Fibroblast of skin of left quadriceps (primary cell): ENCODE data around the gene ARID1B.
"Not testable (repeated sequence)": the region's sequence is repeated elsewhere in the genome, so short reads cannot be mapped to it uniquely, and the experiment has no call there.

Source experiments
- DNase-seq, 2 experiments: peaks; one replicate each; pipeline ENCODE4 v3.0.0-alpha.2; 2013; ENCODE audit warnings: low read depth in 2 of 2

ARID1B gene

DNA sequence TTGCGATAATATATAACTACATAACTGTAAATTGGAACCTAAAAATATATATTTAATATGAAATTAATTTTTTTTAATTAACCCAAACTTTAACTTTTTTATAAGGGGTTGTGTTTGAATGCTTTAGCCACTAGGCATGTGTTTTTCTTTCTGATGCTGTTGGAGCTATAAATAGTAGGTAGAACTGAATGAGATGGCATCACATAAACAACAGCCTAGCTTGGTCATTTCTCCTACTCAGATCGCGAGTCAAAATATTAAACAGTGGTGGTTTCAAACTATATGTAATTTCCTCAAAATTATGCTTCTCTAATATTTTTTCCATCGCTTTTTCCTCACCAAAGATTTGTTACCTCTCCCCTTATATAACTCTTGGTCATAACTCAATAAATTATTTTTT lies 243.2 kb downstream of the ARID1B start:
- DNase-seq, result no peak

DNA sequence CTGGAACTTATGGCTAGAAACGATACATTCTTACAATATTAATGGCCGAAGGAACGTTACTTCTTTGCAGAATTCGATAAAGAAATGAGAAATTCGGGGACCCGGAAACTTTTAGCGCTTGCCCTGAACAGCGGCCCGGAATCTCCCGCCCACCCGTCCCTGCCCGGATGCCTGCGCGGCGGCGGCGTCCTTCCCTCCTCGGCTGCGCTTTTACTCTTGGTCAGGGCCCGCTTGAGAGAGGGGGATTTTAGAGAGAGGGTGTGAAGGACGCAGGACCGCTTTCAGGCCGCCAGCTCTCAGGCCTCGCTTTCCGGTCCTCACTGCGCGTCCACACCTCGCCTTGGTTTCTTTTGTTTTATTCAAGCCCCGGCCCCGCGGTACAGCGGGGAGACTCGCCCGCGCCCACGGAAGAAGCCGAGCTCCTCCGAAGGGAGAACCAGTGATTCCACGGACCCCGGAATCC lies 243.7 kb downstream of the ARID1B start:
- DNase-seq, result no peak

DNA sequence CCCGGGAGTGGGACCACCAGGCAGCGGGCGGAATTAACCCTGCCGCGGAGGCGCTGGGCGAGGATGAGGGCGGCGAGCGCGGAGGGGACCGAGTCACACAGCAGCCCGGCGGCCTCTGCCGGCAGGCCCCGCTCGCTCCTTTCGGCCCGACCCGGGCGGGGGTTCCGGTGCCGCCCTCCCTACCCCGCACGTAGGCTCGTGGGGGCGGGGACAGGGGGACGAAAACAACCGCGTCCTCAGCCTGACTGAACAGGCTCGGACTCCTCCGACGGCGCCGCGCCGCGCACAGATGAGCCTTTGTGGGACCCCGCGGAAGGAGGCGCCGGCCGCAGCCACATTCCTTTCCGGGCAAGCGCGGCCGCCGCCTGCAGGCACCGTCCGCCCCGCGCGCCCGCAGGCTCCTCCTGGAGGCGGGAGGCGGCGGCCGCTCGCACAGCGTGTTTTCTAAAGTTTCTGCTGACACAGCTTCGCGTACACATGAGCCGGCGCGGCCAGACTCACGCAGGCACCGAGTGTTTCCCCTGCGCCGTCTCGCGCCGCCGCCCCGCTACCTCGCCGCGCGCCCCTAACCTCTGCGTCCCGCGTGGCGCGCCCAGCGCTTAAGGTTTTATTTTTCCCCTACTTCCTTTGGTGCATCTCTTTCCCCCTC lies 244.3 kb downstream of the ARID1B start:
- peak; percentile 79 to 84 for DNase-seq

DNA sequence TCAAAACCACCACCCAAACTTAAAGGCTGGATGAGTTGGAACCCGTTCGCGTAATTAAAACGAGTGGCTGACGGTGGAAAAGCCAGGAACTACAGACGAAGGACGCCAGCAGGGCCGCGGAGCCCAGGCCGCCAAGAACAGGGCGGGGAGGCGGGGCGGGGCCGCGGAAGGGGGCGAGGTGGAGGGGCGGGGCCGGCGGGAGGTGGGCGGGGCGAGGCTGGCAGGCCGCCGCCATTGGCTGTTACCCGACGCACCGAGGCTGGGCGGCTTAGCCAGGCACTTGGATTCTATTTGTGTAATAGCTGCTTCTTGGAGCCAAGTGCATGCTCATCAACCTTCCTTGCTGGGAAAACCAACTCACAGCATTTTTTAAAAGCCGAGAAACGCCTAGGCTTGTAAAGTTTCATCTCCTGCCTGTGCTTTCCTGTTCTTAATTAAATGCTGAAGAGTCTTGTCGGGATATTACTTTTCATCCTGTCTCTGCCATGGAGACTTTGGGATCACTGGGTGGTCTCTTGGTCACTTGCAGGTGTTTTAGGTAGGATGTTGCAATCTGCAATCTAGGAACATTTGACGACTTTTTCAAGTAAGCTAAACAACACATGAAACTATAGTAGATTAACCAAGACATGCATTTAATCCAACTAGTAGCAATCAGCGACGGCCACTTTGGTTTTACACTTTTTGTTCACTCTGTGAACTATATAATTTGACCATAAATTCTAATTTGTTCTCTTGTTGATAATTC lies 245.0 kb downstream of the ARID1B start:
- DNase-seq, result peak; percentile 84 to 86

DNA sequence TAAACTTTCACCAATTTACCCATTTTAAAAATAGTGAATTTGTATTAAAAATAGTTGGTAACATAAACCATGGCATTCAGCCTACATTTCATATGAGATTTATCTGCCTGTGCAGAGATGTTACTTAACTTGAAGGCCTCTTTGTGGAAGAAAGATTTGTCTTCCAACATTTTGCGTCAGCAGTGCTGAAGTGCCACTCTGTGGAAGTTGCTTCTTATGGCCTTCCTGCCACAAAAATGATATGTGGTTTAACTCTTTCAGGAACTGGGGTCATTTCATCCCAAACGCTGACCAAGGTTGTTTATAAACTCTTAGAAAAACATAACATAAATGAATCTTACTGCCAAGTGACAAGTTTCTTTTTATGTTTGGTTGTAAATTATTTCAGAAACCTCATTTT lies 246.8 kb downstream of the ARID1B start:
- DNase-seq, result no peak

DNA sequence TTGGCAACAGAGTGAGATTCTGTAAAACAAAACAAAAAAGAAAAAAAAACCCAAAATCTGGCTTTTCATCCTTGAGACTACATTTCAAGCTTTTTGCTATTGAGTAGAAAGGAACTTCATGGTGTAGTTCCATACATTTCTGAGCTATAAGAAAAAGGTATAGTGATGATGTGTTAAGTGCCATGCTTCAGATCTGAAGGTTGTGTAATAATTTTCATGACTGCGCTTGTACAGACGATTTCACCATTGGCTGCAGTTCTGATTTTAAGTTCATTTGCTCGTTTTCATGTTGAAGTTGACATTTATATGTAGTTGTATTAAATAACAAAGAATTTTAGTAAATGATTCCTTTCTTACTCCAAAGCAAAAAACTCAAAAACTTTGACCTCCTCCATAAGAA lies 247.6 kb downstream of the ARID1B start:
- DNase-seq, result no peak

DNA sequence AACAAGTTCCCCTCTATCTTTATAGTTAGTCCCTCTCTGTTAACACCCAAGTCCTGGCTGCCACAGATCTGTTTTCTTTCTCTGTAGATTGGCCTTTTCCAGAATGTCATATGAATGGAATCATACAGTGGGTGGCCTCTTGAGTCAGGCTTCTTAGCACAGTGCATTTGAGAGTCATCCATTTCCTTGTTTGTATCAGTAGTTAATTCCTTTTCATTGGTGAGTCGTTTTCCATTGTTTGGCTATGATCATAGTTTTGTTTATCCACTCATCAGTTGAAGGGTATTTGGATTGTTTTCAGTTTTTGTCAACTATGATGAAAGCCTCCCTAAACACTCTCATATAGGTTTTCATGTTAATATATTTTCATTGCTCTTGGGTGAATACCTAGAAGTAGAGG lies 248.3 kb downstream of the ARID1B start:
- DNase-seq, result no peak

DNA sequence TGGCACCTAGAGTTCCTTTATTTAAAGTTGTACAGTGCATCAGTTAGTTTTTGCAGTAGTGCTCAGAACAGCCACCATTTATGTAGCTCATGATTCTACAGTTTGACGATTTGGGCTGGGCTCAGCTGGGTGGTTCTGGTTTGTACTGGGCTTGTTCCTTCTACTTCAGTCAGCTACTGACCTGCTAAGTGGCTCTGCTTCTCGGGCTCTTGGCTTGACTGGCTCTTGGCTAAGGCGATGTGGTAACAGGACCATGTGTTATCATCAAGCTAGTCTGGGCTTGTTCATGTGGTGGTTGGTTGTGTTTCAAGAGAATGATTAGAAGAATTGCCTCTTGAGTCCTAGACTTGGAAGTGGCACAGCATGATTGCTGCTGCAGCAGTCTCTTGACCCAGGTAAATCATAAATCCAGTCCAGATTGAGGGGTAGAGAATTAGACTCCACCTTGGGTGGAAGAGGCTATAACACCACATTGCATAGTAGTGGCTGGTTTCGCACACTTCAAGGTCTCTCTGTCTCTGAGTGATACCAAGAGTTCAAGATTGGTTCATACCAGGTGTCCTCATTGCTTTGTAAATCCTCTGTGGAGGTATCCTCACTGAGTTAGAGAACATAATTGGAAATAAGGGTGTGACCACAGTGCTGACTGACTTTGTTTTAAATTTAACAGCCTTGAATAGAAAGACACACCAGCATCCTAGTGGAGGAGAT lies 253.0 kb downstream of the ARID1B start:
- no peak for DNase-seq

DNA sequence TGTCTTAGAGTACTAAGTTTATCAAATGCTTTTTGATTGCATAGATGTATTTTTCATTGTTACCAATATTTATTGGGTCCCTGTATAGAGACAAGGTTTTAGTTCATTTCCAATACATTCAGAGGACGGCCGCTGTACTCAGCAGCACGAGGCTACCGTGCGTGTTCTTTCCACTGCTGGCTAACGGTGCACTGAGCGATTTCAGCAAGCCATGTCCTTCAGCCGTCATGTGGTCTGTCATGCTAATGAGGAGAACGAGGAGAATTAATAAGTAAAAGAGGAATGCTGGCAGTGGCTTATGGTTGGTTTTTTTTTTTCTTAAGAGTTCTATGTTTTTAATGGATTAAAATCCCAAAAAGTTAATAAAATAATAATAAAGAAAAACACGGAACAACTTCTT lies 253.6 kb downstream of the ARID1B start:
- no peak for DNase-seq

DNA sequence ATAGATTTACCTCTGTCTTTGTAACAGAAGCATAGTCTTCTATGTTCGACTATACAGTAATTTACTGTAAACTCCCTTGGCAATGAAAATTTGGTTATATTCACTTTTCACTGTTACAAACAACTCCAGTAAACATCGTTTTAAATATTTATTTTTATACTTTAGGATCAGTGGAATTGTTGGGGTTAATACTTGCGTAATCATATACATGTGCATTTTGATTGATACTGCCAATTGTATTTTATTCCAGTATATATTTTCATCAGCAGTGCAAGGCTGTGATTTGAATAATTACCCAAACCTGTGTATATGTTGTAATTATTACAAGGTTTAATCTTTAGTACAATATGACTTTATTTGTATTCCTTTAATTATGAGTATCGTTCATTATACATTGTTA lies 255.7 kb downstream of the ARID1B start:
- DNase-seq, result no peak

DNA sequence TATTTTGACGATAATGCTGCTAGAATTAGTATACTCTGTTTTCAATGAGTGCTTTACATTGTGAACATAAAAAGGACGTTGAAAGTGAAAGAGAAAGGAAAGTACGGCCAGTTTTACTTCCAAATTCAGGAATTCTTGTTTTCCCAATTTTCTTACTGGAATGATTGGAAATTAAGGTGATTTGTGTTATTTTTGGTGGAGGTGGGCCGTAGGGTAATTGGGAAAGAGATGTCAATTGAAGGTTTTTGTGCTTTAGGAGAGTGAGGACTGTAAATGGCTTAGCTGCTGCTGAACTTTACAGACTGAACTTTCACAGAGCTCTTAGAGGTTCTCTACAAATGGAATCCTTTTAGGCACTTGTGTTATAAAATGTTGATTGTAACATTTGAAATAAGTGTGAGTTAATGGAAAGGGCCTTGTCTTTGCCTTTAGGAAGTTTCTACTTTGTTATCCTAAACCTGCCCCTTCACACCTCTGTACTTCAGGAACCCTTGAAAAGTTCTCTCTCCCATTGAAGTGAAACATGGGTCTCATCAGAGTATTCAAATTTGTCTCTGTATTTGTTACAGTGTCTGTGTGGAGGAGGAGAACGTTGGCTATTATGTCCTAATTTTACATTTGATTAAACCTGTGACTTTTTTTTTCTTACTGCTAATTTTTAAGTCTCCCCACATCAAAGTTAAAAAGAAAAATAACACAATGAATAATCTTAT lies 256.4 kb downstream of the ARID1B start:
- no peak for DNase-seq

DNA sequence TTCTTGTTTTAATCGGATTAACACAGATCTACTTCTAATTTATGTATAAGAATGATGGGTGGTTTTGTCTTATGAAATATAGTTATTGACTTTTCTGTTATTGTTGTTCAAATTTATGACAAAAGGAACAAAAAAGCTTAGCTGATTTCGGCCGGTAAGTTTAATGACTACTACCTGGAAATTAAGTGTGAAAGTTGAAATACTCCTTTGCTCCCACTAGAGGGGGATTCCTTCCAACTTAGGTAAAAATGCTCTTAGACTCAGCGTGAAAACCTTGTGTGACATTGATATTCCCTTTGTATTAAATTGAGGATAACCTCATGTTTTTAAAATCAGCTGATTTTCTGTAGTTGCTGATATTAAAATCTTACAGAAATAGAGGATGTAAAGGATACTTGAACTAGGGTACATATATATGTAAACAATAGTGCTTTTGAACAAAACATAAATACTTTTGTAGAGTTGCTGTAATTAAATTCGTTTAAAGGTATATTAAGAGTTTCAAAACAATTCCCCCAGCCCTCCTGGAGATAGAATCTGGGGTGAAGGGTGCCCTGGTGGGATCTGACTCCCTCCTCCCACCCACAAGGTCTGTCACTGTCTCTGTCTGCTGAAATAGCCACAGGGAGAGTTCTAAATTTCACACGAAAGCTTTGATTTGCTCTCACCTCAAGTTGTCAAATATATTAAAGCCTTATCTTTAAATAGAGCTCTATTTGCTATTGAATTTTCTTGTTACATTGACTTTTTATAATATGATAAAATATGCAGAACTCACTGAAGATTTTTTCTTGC lies 257.5 kb downstream of the ARID1B start:
- no peak for DNase-seq

DNA sequence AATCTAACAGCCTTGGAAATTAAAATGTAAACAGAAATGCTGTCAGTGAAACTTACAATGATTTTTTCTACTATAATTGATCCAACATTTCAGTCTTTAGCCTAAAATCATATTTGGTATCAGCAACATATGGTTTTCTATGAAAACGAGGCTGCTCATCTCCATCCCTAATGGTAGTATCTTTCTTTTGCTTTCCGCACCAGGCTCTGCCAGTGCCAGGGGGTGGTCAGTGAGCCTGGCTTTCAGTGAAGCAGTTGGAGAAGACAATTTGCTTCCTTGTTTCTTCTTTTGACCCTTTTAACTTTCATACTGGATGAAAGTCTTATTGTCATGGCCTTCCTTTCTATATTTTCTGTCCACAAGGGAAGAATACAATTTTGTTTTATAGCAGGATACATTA lies 258.4 kb downstream of the ARID1B start:
- no peak for DNase-seq

DNA sequence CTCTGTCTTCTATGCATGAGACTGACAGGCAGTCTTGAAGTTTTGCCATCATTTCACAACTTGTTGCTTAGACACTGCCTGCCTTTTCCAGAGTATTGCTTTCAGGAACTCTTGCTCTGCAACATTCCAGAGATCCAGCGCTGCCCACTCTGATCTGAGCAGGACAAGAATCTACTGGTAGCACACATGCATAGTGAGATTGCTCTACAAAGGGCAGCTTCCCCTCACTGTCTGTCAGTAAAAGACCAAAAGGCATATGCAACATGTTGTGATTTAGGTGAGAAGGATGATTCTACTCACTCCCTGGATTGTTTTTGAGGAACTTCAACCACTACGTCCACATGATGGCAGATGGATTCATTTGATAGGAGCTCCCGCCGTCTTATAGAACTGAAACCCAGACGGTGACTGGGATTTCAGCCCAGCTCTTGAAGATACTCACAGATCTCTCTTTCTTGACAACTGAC lies 259.1 kb downstream of the ARID1B start:
- no peak for DNase-seq

DNA sequence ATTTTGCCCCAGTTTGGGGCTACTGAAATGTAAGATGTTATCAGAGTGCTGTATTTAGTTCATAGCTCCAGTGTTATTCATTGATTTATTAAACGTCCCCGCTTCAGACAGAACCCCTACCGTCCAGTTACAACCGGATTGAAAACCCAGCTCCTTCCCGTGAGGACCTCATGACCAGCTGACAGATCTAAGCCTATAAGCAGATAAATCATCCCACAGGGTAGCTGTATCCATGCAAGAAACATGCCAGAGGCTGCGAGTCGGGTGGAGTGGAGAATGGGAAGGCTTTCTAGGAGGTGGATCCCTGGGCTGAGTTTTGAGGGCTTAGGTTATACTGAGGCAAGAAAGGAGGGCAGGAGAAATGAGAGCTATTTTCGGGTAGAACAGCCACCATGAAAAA lies 260.0 kb downstream of the ARID1B start:
- DNase-seq, result no peak

DNA sequence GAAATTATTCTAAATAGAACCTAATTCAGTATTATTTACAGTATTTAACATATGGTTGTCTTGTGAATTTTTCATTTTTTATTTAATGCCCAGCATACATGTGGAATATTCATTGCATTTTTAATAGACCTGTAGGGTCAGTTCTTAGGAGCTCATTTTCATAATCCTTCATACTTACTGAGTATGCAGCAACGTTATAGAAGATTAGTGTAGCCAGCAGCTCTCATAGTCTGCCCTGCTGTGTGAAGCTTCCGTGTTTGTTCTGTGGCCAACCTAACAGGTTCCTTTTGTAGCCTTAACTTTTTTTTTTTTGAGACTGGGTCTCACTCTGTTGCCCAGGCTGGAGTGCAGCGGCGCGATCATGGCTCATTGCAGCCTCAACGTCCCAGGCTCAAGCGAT lies 261.4 kb downstream of the ARID1B start:
- no peak for DNase-seq

DNA sequence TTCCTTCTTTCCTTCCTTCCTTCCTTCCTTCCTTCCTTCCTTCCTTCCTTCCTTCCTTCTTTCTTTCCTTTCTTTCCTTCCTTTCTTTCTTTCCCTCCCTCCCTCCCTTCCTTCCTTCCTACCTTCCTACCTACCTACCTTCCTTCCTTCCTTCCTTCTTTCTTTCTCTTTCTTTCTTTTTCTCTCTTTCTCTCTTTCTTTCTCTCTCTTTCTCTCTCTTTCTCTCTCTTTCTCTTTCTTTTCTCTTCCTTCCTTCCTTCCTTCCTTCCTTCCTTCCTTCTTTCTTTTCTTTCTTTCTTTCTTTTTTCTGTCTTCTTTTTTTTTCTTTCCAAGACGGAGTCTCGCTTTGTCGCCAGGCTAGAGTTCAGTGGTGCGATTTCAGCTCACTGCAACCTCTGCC lies 262.5 kb downstream of the ARID1B start:
- not testable (repeated sequence) for DNase-seq

DNA sequence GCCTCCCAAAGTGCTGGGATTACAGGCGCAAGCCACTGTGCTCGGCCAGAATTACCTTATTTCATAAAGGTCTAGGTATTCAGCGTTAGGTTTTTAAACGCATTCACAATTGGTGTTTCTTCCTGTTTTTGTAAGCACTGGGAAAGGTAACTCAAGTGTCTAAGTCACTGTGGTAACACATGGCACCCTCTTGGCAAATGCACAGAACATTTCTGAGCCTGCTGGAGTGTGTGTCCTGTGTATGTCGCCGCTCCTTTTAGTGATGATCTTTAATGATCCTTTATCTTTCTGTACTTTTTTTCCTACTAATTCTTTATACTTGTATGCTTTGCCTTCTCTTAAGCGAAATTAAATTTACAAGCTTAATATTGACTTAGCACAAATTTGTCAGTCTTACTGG lies 263.0 kb downstream of the ARID1B start:
- no peak for DNase-seq

DNA sequence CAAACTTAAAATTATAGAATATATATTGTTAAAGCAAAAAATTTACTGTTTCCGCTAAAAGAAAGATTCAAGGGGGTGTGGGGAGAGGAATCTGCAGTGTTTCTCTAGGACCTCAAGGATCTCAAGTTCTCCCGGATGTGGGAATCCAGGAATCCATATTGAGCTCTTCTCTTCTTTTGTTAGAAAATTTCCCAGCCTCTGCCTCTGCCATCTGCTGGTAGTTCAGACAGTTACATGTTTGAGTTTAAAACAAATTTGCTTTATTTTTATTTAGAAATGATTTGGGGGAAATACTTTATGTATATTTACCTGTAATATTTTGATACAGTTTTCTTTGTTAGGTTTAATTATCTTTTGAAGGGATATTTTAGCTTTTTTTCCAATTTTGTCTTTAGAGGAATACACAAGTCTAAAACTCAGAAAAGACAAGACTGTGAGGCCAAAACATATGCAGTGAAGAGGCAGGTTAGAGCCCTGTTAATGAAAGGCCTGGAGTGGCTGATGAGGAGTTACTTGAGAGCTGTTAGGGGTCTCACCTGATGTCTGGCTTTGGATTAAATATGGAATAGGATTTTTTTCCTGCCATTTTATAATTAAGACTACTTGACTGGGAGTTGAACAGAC lies 268.8 kb downstream of the ARID1B start:
- peak; percentile 57 to 60 for DNase-seq

DNA sequence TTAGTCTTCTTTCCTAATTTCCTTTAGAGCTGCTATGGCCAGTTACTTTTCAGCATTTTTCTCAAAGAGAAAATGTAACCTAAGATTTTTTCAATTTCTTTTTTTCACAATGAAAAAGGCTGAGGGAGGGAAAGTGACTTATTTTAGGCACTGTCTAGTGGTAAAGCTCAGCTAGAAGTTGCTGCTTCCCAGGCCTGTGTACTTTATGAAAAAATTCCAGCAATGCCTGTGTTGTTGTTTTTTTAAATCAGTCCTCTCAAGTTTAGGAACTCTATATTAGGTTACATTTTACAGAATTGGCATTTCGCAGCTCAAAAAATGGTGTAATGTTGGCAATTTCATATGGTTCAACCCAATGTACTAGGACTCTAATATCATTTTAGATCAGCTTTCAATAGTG lies 269.6 kb downstream of the ARID1B start:
- no peak for DNase-seq

DNA sequence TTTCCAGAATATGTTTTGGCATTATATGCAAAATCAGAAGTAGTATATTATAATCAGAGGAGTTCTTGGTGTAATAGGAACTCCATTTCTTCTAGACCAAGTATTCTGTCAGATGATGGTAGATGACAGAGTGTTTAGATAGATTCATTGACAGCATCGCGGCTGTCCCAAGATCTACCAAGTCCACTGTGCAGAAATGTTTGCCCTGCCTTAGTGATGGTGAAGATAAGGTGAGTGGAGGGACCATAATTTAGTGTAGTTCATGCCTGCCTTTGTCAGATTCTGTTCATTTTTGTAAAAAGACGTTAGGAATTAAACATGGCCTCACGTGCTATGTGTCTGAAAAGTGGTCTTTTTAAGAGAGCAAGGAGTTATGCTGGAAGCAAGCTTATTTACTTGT lies 270.1 kb downstream of the ARID1B start:
- DNase-seq, result no peak
